ENCODE data around the gene DBI. TPM values are rescaled to one million over a fixed set of nuclear protein-coding genes. Genes with fewer than 3 reads are reported as not detected.

DBI gene
- total RNA-seq, 1 donor from 2014 or later = 59.2 TPM

DNA sequence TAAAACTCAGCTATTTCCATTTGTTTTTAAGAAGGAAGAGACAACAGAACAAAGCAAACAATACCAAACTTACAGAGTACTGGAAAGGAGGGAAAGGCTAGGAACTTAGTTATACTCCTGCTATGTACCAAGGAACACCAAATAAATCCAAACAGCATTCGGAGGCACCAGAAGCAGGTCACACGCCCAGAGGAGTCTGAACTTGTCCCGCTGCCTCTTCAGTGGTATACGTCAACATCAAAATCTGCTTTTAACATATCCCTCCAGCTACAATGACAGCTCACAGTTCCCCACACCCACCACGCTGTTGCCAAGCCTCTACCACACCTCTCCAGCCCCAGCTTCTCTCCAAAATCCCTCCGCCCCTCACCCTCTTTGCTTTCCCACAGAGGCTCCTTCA, 17.5 kb upstream of the DBI start:
- no peaks in the 10 kb centered on the region for H3K36me3 Mint-ChIP-seq (ENCODE audit: unreplicated experiment)
- no peak overlapping the region for H3K4me3 Mint-ChIP-seq (ENCODE audit: unreplicated experiment)
- no peak for DNase-seq (ENCODE audit: extremely low spot score, unreplicated experiment)
- no peak overlapping the region for H3K27ac Mint-ChIP-seq (ENCODE audit: unreplicated experiment)
- TF ChIP-seq, protein P1, sequence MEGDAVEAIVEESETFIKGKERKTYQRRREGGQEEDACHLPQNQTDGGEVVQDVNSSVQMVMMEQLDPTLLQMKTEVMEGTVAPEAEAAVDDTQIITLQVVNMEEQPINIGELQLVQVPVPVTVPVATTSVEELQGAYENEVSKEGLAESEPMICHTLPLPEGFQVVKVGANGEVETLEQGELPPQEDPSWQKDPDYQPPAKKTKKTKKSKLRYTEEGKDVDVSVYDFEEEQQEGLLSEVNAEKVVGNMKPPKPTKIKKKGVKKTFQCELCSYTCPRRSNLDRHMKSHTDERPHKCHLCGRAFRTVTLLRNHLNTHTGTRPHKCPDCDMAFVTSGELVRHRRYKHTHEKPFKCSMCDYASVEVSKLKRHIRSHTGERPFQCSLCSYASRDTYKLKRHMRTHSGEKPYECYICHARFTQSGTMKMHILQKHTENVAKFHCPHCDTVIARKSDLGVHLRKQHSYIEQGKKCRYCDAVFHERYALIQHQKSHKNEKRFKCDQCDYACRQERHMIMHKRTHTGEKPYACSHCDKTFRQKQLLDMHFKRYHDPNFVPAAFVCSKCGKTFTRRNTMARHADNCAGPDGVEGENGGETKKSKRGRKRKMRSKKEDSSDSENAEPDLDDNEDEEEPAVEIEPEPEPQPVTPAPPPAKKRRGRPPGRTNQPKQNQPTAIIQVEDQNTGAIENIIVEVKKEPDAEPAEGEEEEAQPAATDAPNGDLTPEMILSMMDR (IDR thresholded peaks at IDR 0.05) = no peak
- no peaks in the 10 kb centered on the region for H3K4me1 Mint-ChIP-seq (ENCODE audit: unreplicated experiment)
- H3K27me3 Mint-ChIP-seq (ENCODE audit: unreplicated experiment) = no peaks in the 10 kb centered on the region
- no peaks in the 10 kb centered on the region for H3K9me3 Mint-ChIP-seq (ENCODE audit: unreplicated experiment)

DNA sequence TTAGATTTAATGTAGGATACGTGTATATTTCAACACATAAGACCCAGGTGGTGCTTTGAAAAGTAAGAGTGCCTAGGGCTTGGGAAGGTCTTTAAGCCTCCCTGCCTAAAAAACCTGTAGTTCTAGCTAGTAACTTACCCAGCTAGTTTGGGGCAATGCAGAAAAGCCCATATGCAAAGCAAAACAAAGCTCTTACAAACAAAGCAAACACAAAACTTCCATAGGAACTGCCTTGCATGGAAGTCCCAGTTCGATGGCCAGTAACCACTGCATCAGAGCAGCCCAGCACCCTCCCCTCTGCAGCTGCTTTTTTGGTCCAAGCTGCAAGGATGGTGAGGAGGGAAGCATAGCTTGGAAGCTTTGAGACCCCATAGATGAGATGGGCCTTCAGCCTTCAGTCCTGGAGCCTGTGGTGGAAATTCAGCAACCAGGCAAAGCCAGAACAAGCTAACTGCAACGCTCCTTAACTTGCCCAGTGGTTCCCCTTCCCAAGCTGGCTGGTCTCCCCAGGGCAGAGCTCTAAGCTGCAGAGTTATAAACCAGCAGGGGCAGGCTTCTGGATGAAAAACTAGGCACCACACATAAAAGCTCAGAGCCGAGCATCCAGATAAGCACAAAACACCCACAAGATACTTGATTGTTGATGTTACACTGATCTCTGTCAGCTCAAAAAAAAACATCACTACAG, 16.3 kb upstream of the DBI start:
- Mint-ChIP-seq H3K4me1 (ENCODE audit: unreplicated experiment) (no peaks in the 10 kb centered on the region), H3K27ac (ENCODE audit: unreplicated experiment) (no peak overlapping the region), H3K27me3 (ENCODE audit: unreplicated experiment) (no peaks in the 10 kb centered on the region), H3K4me3 (ENCODE audit: unreplicated experiment) (no peak overlapping the region), H3K9me3 (ENCODE audit: unreplicated experiment) (no peaks in the 10 kb centered on the region), H3K36me3 (ENCODE audit: unreplicated experiment) (no peaks in the 10 kb centered on the region)
- DNase-seq (ENCODE audit: extremely low spot score, unreplicated experiment) = no peak
- TF ChIP-seq, protein P1 (IDR thresholded peaks at IDR 0.05) = no peak

DNA sequence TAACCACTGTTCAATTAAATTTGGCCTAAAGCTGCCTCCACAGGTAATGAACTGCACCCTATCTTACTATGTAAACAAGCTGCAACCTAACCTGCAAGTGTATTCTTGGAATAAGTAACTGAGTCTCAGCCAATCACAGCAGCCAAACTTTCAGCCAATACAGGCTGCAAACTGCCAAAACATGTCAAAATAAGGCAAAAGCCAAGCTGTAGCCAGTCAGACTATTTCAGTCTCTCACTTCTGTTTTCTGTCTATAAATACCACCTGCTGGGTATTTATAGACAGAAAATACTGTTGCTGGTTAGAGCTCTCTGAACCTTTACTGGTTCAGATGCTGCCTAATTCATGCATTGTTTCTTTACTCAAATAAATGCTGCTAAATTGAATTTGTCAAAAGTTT, 14.4 kb upstream of the DBI start:
- no peak for DNase-seq (ENCODE audit: extremely low spot score, unreplicated experiment)
- Mint-ChIP-seq H3K9me3 (ENCODE audit: unreplicated experiment) (no peaks in the 10 kb centered on the region), H3K36me3 (ENCODE audit: unreplicated experiment) (no peaks in the 10 kb centered on the region), H3K27ac (ENCODE audit: unreplicated experiment) (no peak overlapping the region), H3K27me3 (ENCODE audit: unreplicated experiment) (no peaks in the 10 kb centered on the region), H3K4me3 (ENCODE audit: unreplicated experiment) (no peak overlapping the region), H3K4me1 (ENCODE audit: unreplicated experiment) (no peaks in the 10 kb centered on the region)
- TF ChIP-seq, protein P1 (IDR thresholded peaks at IDR 0.05) = no peak

DNA sequence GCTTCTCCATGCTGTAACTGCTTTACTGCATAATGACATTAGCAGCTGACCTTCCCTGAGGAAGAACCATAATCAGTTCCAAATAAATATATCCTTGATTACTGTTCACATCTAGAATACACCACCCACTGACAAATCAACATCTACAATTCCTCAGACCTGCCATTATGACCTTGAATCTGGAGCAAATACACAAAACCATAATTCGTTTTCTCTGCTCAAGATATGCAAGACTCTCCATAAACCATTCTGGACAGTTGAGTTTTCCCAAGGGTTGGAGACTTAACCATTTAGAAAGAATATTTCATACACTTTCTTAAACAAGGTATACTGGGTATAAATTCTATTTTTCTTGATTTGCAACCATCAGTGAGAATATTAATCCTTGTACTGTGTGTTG, 11.9 kb upstream of the DBI start:
- Mint-ChIP-seq H3K36me3 (ENCODE audit: unreplicated experiment) (no peaks in the 10 kb centered on the region), H3K9me3 (ENCODE audit: unreplicated experiment) (no peaks in the 10 kb centered on the region), H3K4me3 (ENCODE audit: unreplicated experiment) (no peak overlapping the region), H3K27me3 (ENCODE audit: unreplicated experiment) (no peaks in the 10 kb centered on the region), H3K27ac (ENCODE audit: unreplicated experiment) (no peak overlapping the region), H3K4me1 (ENCODE audit: unreplicated experiment) (no peaks in the 10 kb centered on the region)
- no peak for DNase-seq (ENCODE audit: extremely low spot score, unreplicated experiment)
- TF ChIP-seq, protein P1 (IDR thresholded peaks at IDR 0.05) = no peak

DNA sequence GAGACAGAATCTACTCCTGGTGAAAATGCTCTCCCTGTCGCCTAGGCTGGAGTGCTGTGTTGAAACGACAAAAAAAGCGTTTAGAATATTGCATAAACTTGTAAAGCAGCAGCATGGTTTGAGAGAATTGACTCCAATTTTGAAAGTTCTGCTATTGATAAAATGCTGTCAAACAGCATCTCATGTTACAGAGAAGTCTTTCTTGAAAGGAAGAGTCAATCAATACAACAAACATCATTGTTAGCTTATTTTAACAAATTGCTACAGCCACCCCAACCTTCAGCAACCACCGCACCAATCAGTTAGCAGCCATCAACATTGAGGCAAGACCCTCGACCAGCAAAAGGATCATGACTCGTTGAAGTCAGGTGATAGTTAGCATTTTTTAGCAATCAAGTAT, 7.0 kb upstream of the DBI start:
- Mint-ChIP-seq H3K9me3 (ENCODE audit: unreplicated experiment) (no peaks in the 10 kb centered on the region), H3K4me3 (ENCODE audit: unreplicated experiment) (no peak overlapping the region), H3K4me1 (ENCODE audit: unreplicated experiment) (no peaks in the 10 kb centered on the region), H3K36me3 (ENCODE audit: unreplicated experiment) (no peaks in the 10 kb centered on the region), H3K27me3 (ENCODE audit: unreplicated experiment) (no peaks in the 10 kb centered on the region), H3K27ac (ENCODE audit: unreplicated experiment) (no peak overlapping the region)
- TF ChIP-seq, protein P1 (IDR thresholded peaks at IDR 0.05) = no peak
- no peak for DNase-seq (ENCODE audit: extremely low spot score, unreplicated experiment)

All from osteocyte (in vitro differentiated cells).